Measurements from ENCODE around the gene SETBP1. TPM values are rescaled to one million over a fixed set of nuclear protein-coding genes. Genes with fewer than 3 reads are reported as not detected.

SETBP1 gene
- total RNA-seq, 4 donors from 2014 or later: 7.8 to 16.6 (median 11.7) TPM

GRCh38 chr18:45060102-45060501, 379.4 kb downstream of the SETBP1 start:
- intact Hi-C loops (cut with DNase I; ENCODE audit: low total_unique reads): no loop called here
- DNase-seq (ENCODE audit: low spot score in 2 of 2): no peak
- H3K4me3 ChIP-seq (ENCODE audit: low read depth, poor library complexity, severe bottlenecking): no peak overlapping the region
- TF ChIP-seq CTCF (IDR thresholded peaks at IDR 0.05): no peak
- no peak for TF ChIP-seq POLR2A (IDR thresholded peaks at IDR 0.05)

GRCh38 chr18:45061359-45061758, 380.7 kb downstream of the SETBP1 start:
- 79 to 80% methylated on average over 2 of the region's 2 CpGs for WGBS, 2 donors
- intact Hi-C loops (cut with DNase I; ENCODE audit: low total_unique reads): no loop called here

GRCh38 chr18:45063246-45064038, 382.8 kb downstream of the SETBP1 start:
- TF ChIP-seq POLR2A (IDR thresholded peaks at IDR 0.05): no peak
- TF ChIP-seq CTCF (IDR thresholded peaks at IDR 0.05): no peak
- no peak for DNase-seq (ENCODE audit: low spot score in 2 of 2)
- intact Hi-C loops (cut with DNase I; ENCODE audit: low total_unique reads): no loop called here
- H3K4me3 ChIP-seq (ENCODE audit: low read depth, poor library complexity, severe bottlenecking): no peak overlapping the region
- WGBS, 2 donors: 94 to 95% methylated on average over 47 to 48 of the region's 55 CpGs

More at GRCh38 chr18:45061359-45061758, 380.7 kb downstream of the SETBP1 start:
- DNase-seq (ENCODE audit: low spot score in 2 of 2): no peak
- H3K4me3 ChIP-seq (ENCODE audit: low read depth, poor library complexity, severe bottlenecking): no peak overlapping the region
- TF ChIP-seq POLR2A (IDR thresholded peaks at IDR 0.05): no peak
- no peak for TF ChIP-seq CTCF (IDR thresholded peaks at IDR 0.05)

- TF ChIP-seq POLR2A (IDR thresholded peaks at IDR 0.05) (no peak), CTCF (IDR thresholded peaks at IDR 0.05) (no peak)
- WGBS, 2 donors: 91 to 93% methylated on average over 4 of the region's 4 CpGs
- intact Hi-C loops (cut with DNase I; ENCODE audit: low total_unique reads): no loop called here
- no peak for DNase-seq (ENCODE audit: low spot score in 2 of 2)
- H3K4me3 ChIP-seq (ENCODE audit: low read depth, poor library complexity, severe bottlenecking): no peak overlapping the region
Observed at GRCh38 chr18:45066210-45066609, 385.5 kb downstream of the SETBP1 start.

- no peak for TF ChIP-seq POLR2A (IDR thresholded peaks at IDR 0.05)
- TF ChIP-seq CTCF (IDR thresholded peaks at IDR 0.05): no peak
- no peak for DNase-seq (ENCODE audit: low spot score in 2 of 2)
- no peak overlapping the region for H3K4me3 ChIP-seq (ENCODE audit: low read depth, poor library complexity, severe bottlenecking)
- intact Hi-C loops (cut with DNase I; ENCODE audit: low total_unique reads): no loop called here
- WGBS, 2 donors: 67 to 73% methylated on average over 2 of the region's 2 CpGs
Observed at GRCh38 chr18:45066886-45067285, 386.2 kb downstream of the SETBP1 start.

Measured in lower leg skin (tissue), 4 donors.